GM19397 (cell line): Measurements from ENCODE around the gene GHRH.

Source experiments
- ATAC-seq: cut with Tn5 transposase; IDR thresholded peaks from one replicate; pipeline ENCODE4 v1.9.1; 2021; ENCODE audit warnings: mild to moderate bottlenecking, moderate library complexity; ENCODE audit not compliant: unreplicated experiment

The GHRH gene

DNA sequence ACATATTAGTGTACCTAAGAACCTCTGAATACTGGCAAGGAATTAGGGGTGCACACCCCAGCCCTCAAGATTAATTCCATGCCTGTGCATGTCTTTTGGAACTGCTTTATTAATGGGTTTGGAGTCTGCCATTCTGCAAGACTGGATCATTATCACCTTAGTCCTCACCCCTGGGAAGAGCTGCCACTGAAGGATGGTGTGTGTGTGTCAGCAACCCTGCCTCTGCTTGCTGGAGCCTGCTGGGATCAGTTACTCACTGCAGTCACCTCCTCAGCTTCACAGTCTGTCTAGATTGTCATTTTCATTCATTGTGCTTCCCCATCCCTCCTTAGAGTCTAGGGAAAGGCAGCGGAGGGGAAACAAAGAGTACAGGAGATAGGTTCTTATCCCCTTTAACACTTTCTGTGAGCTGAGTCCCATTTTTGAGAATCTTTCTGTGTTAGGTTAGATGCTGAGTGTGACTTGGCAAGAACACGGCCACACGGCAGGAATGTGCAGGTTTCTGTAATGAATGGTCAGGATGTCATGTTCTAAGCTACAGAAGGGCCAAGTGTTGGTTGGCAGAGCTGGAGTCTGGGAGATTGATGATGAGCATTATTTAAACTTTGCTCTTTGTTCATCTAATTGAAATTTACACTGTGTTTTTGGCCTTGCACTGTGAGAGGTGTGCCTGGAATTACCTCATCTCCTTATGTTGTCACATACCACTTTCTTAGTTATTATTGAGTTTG, 21.1 kb downstream of the GHRH start:
- ATAC-seq = no peak

DNA sequence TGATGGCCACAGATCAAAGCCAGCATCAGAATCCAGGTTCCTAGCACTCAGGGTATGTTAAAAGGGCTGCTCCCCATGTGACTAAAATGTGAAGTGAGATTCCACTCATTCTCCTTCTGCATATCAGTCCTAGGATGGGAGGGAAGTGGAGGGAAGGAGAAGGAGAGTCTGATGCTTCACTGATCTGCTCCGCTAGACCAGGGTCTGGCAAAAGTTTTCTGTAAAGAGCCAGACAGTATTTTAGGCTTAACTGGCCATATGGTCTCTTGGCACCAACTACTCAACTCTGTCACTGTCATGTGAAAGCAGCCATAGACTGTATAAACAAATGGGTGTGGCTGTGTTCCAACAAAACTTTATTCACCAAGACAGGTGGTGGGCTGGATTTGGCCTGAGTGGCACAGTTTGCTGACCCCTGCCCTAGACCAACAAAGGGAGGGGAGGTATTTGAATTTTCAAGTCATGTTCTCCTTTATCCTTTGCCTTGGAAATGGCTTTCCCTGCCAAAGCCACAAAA, 22.6 kb downstream of the GHRH start:
- no peak for ATAC-seq

DNA sequence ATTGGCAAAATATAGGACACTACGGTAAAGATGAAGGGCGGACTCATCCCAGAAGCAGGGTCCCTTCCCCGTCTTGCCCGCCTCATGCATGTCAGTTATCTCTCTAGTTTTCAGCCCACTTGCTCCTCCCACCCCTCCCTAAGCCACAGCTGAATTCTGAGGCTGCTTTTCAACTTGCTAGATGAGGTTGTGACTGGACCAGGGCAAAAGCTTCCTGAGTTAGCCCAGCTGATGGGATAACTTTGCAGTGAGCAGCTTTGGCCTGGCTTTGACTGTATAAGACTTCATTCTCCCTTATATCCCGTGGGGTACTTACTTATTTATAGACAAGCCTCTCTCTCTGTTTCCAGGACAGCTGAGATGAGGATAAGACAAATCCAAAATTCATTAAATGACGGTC, 23.2 kb downstream of the GHRH start:
- no peak for ATAC-seq

DNA sequence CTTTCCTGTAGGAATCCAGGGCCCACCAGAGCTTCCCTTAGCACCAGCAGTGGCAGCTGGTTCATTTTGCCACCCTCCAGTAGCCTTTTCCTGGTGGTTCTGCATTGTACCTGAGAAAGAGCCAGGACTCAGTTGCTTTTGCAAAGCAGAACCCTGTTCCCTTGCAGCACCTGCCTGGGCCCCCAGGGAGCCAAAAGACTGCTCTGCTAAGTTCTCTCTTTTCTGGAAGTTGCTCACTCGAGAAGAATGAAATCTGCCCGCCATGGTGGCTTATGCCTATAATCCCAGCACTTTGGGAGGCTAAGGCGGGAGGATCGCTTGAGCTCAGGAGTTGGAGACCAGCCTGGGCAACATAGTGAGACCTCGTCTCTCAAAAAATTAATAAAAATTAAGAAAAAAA, 24.0 kb downstream of the GHRH start:
- ATAC-seq = no peak

DNA sequence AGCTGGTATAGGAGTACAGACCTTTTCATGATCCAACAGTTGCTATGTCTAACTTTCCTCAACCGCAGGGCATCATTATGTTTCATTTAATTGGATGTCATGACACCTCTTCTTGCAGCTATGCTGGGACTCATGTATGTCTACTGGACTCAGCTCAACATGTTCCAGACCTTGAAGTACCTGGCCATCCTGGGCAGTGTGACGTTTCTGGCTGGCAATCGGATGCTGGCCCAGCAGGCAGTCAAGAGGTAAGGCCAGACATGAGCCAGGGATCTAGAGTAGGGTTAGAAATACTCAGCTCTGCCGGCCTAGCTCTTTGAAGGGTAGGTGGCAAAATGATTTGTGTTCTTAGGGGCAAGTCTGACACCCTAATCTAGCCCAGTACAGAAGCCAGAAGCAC, 25.2 kb downstream of the GHRH start:
- no peak for ATAC-seq

- ATAC-seq = no peak
Observed at GRCh38 chr20:37235065-37235464, 26.5 kb downstream of the GHRH start.

- ATAC-seq = no peak
Observed at GRCh38 chr20:37234254-37234581, 27.4 kb downstream of the GHRH start.

GRCh38 chr20:37233548-37234253, 27.9 kb downstream of the GHRH start:
- no peak for ATAC-seq

GRCh38 chr20:37231947-37232630, 29.5 kb downstream of the GHRH start:
- no peak for ATAC-seq

- ATAC-seq = no peak
Observed at GRCh38 chr20:37230200-37230599, 31.4 kb downstream of the GHRH start.

DNA sequence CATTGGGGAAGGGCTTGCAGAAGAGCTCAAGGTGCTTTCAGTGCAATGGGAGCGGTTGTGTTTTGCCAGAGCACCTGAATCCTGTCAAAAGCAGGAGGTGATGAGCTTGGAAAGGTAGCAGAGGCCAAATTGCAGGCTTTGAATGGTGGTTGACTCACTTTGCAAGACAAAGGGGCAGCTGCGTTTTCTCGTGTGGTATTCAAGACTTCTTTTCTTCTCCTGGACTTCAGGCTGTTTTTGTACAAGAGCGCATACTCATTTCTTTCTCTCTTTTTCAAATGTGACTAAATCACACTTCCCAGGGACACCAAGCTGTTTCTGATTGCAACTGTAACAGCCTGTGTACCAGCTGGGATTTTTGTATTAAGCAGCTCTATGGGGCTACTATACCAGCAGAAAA, 32.3 kb downstream of the GHRH start:
- no peak for ATAC-seq

- ATAC-seq = no peak
Observed at GRCh38 chr20:37228656-37229055, 33.0 kb downstream of the GHRH start.

GRCh38 chr20:37228082-37228481, 33.5 kb downstream of the GHRH start:
- no peak for ATAC-seq

- no peak for ATAC-seq
Observed at GRCh38 chr20:37226889-37227288, 34.7 kb downstream of the GHRH start.

GRCh38 chr20:37225146-37225545, 36.5 kb downstream of the GHRH start:
- ATAC-seq = no peak

GRCh38 chr20:37223053-37223452, 38.6 kb downstream of the GHRH start:
- ATAC-seq = no peak

- ATAC-seq = no peak
Observed at GRCh38 chr20:37222086-37222485, 39.5 kb downstream of the GHRH start.

DNA sequence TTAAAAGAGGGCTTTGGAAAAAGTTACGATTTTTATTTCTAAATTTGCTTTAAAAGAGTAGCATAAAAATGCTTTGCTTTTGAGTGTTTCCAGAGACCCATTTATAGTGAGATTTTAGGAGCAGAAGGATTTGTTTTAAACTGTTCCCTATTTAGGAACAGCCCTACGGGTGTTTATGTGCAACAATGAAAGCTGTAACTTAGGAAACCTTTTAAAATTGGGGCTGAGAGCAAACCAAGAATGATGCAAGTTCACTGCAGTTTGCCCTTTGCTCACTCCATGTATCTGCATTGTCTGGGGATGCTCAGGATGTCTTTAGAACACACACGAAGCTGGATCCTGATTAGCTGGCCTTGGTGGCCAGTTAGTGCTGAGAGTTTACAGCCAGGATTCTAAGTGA, 40.9 kb downstream of the GHRH start:
- ATAC-seq = no peak

DNA sequence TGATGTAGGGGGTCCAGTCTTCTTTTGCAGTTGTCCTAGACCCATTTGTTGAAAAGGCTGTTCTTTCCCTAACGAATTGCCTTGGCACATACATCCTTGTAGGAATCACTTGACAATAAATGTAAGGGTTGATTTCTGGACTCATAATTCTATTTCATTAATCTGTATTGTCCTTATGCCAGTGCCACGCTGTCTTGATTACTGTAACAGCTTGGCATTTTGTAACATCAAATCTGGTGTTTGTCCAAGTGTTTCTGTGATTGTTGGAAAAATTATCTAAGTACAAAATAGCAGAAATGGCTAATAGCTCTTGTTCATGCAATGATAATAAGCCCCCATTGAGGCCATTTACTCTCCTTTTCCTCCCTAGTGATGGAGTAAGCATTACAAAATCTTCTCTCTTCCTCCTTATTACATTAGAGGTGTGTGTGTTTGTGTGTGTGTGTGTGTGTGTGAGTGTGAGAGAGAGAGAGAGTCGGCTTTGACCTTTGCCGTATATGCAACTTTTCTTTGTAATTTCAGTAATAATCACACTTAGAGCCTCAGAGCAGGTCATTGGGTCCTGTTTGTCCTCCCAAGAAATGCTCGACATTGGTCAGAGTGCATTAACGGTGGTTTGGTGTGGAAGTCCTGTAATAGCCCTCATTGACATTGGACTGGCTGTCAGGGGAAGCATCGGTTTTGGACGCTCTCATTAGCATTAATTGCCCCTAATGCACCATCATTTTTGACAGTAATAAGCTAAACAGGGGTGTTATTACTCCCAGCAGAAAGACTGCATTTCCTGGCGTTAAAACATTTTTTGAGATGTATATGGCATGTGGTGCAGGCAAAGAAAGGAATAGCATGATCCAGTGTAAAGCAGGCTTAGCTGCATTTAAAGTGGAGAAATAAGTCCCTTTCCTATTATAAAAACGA, 41.6 kb downstream of the GHRH start:
- ATAC-seq = no peak

- ATAC-seq = no peak
Observed at GRCh38 chr20:37218976-37219375, 42.6 kb downstream of the GHRH start.

- no peak for ATAC-seq
Observed at GRCh38 chr20:37218441-37218840, 43.2 kb downstream of the GHRH start.
